ENCODE data around the gene PITPNM1.

The PITPNM1 gene

GRCh38 chr11:67502328-67502979, 2.7 kb downstream of the PITPNM1 start:
- peak; percentile 16 for DNase-seq

DNA sequence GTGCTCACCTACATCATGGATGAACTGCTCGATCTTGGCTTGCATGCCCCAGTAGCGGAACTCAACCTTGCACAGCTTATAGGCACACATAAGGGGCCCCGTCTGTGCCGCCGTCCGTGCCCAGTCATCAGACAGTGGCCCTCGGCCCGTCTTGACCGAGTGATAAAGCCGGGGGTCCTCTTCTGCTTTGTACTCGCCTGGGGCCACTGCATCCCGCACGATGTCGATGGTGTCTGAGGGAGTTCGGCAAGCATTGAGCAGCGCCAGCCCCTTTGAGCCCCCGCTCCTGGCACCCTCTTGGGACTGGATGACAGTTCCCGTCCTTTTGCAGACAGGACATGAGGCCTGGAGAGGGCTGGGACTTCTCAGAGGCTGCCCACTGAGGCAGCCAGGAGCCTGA, 3.3 kb downstream of the PITPNM1 start:
- DNase-seq = peak; percentile 12

DNA sequence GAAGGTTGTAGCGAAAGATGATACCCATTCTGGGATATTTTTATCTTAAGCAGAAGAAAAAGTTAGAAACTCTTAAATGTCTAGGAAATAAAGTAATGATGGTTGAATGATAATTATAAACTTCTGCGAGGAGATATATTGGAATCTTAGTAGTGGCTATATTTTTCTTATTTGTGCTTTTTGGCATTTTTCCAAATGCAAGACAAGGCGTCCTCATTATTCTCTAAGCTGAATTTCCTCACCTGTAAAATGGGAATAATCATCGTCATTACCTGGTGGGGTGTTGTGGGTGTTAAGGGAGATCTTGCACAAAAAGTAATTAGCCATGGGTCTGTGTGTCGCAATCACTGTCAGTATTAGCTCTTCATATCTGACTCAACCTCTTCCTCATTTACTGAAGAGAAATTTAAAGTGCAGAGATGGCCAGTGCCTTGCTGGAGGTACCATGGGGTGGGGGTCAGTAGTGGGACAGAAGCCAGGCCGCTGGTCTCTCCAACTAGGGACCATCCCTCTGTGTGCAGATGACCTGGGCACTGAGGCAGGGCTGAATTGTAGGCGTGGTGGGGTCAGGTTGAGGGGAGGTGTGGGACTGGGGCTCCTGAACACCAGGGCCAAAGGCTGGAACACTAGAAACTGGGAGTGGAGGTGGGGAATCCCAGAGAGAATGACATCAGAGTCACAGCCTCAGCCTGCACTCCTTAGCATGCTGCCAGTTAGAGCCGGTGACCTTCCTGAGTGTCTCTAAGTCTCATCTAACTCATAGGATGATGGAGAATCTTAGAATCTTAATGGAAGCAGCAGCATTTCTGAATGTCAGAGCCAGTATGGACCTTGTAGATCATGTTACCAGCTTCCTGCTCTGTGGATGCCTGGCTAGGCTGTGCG, 4.1 kb downstream of the PITPNM1 start:
- DNase-seq = peak; percentile 12

DNA sequence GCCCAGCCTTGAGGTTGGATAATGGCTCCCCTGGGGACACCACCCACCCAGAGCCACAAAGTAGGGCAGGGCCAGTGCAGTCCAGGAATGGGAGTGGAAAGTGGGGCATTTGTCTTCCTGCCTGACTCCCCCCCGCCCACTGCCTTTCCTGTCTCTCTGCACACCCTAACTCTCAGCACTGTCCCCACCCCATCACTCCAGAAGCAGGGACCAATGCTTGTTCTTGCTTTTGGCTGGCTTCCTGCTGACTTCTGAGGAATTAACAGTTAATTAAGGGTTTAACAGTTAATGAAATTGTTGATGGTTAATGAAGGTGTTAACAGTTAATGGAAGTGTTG, 4.7 kb downstream of the PITPNM1 start:
- DNase-seq = no peak

DNA sequence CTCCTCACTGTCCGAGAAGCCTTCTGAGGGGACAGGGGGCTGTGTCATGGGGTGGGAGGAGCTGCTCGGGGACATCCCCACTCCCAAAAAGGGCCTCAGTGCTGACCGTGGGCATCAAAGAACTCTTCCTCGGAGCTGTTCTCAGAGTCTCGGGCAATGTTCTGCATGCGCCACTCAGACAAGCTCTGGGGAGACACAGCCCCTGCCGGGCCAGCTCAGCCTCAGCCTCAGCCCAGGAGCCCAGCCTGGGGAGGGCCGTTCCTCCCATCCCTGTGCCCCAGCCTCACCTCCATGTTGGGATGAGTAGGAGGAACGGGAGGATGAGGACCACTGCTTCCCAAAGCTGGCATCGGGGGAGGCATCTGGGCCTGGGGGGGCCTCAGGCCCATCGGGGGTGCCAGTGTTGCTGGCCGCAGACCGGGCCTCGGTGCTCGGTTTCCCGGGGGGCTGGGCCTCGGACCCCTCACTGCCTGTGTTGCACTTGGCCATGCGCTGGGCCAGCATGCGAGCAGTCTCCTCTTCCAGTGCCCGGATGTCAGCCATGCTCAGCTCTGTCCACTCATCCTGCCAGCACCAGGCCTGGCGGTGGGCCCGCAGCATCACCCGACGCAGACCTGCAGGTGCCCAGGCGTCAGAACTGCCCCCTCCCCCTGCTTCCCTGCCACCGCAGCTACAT, 5.2 kb downstream of the PITPNM1 start:
- no peak for DNase-seq

GRCh38 chr11:67498544-67498972, 6.6 kb downstream of the PITPNM1 start:
- DNase-seq = no peak

GRCh38 chr11:67497656-67498291, 7.4 kb downstream of the PITPNM1 start:
- no peak for DNase-seq

- no peak for DNase-seq
Measured at GRCh38 chr11:67496113-67496512, 9.1 kb downstream of the PITPNM1 start.

DNA sequence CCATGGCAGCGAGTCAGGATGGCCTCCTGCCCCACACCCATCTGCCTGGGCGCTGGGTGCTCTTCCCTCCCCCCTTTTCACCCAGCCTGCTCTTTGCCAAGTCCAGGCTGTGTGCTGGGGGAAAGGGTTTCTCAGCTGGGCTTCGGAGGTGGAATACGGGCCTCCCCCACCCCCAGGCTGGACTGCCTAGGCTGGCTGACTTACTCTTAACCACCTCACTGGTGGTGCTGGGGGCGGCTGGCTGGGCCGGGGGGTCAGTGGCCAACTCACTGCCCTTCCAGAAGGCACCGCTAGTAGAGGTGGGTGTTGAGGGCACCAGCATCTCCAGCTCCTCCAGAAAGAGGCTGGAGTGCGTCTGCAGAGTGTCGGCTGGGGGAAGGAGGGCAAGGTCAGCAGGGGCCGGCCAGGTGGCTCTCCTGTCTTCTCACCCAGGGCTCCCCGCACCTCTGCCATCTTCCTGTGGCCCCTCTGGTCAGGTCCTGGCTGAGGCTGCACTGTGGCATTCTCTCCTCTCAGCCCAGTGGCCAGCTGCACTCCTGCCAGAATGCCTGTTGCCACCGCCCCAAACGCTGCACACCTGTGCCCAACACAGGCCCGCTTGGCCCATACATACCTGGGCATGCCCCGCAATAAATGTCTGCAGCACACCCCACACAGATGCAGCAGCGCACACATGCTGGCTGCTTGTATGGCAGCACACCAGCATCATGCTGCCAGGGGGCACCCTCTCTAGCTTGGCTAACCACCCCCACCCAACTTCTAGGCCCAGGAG, 9.7 kb downstream of the PITPNM1 start:
- DNase-seq = no peak

- DNase-seq = no peak
Measured at GRCh38 chr11:67494371-67495233, 10.6 kb downstream of the PITPNM1 start.

DNA sequence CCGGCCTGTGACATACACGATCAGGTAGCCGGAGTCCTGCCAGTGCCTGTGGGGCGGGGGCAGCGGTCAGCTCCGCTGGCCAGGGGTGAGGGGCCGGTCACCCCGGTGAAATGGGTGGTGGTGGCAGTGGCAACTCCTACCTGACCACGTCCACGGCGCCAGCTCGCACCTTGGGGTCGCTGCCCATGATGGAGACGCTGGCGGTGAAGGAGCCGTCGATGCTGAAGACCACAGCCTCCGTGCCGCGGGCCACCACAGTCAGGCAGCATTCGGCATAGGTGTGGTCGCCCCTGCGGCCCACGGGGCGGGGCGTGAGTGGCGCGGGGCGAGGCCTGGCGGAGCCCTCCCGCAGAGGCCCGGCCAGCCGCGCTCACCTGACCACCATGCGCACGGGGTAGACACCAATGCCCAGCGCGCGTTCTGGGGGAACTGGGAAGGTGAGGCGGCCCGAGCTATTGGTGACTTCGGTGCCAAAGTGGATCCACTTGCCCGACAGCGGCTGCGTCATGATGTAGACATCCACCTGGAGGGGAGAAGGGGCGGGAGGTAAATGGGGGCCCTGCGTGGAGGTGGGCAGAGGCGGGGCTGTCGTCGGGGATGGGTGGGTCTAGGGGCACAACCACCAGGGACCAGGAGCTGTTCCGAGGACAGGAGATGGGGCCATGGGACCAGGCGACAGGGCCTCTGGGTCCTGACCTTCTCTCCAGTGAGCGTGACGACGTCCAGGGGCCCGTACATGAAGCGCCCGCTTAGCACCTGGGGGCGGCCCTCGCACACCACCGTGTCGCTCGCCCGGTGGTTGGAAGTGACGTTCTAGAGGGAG, 11.4 kb downstream of the PITPNM1 start:
- no peak for DNase-seq

GRCh38 chr11:67492801-67493547, 12.2 kb downstream of the PITPNM1 start:
- DNase-seq = no peak

DNA sequence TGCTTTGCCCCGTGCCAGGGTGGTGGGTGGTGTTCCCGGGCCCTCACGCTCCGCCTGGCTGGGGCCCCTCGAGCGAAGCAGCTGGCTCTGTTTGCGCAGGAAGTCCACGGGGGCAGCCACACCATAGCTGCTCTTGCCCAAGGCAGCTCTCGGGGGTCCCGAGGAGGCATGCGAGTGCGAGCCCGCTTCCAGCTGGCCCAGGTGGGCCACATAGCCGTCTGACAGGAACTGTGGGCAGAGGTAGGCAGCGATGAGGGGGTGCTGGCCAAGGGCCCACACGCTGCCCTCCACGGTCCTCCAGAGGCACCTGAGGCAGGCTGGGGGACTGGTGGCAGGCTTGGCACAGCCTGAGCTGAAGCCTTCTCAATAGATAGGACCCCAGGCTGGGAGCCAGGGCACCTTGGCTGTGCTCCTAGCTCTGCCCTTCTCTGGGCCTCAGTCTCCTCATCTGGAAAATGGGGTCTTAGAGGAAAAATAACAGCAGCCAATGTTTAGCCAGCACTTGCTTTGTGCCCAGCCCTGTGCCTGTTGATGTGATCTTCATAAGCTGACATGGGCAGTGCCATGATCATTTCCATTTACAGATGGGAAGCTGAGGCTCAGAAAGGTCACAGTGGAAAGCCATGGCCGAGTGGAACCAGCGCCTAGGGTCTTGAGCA, 13.0 kb downstream of the PITPNM1 start:
- no peak for DNase-seq

GRCh38 chr11:67491276-67492068, 13.7 kb downstream of the PITPNM1 start:
- DNase-seq = peak; percentile 13

DNA sequence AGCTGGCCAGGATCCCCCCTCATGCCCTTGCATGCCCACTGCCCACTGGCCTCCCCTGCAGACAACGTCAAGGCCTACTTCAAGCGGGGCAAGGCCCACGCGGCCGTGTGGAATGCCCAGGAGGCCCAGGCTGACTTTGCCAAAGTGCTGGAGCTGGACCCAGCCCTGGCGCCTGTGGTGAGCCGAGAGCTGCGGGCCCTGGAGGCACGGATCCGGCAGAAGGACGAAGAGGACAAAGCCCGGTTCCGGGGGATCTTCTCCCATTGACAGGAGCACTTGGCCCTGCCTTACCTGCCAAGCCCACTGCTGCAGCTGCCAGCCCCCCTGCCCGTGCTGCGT, 14.5 kb downstream of the PITPNM1 start:
- DNase-seq = no peak

GRCh38 chr11:67489885-67490726, 15.1 kb downstream of the PITPNM1 start:
- peak; percentile 17 for DNase-seq

DNA sequence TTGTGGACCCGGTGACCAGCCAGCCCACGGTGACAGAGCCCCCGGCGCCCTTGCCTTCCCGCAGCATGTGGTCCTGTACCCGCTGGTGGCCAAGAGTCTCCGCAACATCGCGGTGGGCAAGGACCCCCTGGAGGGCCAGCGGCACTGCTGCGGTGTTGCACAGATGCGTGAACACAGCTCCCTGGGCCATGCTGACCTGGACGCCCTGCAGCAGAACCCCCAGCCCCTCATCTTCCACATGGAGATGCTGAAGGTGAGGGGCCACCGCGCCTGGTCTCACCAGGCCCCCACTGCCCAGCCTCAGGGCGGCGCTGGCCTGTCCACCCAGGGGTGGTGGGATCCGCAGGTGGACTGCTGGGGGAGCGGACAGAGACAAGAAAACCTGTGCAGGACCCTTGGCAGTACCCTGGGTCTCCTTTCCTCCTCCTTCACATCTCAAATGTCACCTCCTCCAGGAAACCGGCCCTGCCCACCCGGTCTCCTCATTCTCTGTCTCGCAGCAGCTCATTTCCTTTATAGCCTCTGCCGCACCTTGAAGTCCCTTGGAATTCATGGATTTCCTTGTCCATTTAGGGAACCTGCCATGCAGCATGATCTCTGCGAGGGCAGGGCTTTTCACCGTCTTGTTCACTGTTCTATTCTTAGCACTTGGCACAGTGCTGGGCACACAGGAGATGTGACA, 15.8 kb downstream of the PITPNM1 start:
- DNase-seq = peak; percentile 15
